Activated B cell treated with CpG ODN at 0.5 μM for 24 hours (primary cell): ENCODE results near the gene WNK2. TPM values are rescaled to one million over a fixed set of nuclear protein-coding genes. Genes with fewer than 3 reads are reported as not detected.

Source experiments
- ATAC-seq: fragments of 200-7000 bp; cut with Tn5 transposase; one replicate; pipeline ENCODE4 v1.10.0; 2021; ENCODE audit warnings: low read depth, mild to moderate bottlenecking, moderate library complexity
- CTCF ChIA-PET: fragments of 350-600 bp; sonication (Branson Sonifier 250); formaldehyde crosslinking; loops from one replicate; lab custom pipeline; 2021; ENCODE audit warnings: antibody characterized with exemption; lab: Charles Lee
- POLR2A ChIA-PET: fragments of 350-600 bp; sonication (Branson Sonifier 250); formaldehyde crosslinking; loops from one replicate; lab custom pipeline; 2021; ENCODE audit warnings: antibody characterized with exemption; lab: Charles Lee
- DNase-seq: peaks from one replicate; pipeline ENCODE4 v3.0.0; 2022
- H3K27ac Mint-ChIP-seq: one replicate; pipeline ENCODE4 v1.8.0; 2020; ENCODE audit warnings: mixed read lengths
- H3K27me3 Mint-ChIP-seq: one replicate; pipeline ENCODE4 v1.8.0; 2021; ENCODE audit warnings: mixed read lengths
- H3K36me3 Mint-ChIP-seq: one replicate; pipeline ENCODE4 v1.8.0; 2021; ENCODE audit warnings: low read depth, mixed read lengths
- H3K4me1 Mint-ChIP-seq: one replicate; pipeline ENCODE4 v1.8.0; 2021; ENCODE audit warnings: mixed read lengths
- H3K4me3 Mint-ChIP-seq: one replicate; pipeline ENCODE4 v1.8.0; 2020; ENCODE audit warnings: mild to moderate bottlenecking, mixed read lengths
- H3K9me3 Mint-ChIP-seq: one replicate; pipeline ENCODE4 v1.8.0; 2020; ENCODE audit warnings: mixed read lengths
- CTCF ChIP-seq: fragments of 200-600 bp; IDR thresholded peaks from one replicate; pipeline ENCODE4 v1.8.0; 2022; ENCODE audit warnings: antibody characterized with exemption, mild to moderate bottlenecking
- intact Hi-C: fragments of 100-400 bp; cut with micrococcal nuclease; formaldehyde crosslinking; loops from one replicate; pipeline ENCODE4 v1.15.1; 2024
- total RNA-seq: library from RNA; stranded (reverse); gene quantifications from 2 replicates; pipeline ENCODE4 v1.2.3, GENCODE V29; 2022

The WNK2 gene
- total RNA-seq, 1 donor from 2014 or later = 0.24 TPM

GRCh38 chr9:93164085-93164484, 19.9 kb upstream of the WNK2 start:
- Mint-ChIP-seq H3K27me3 (no peaks in the 10 kb centered on the region), H3K27ac (no peak overlapping the region), H3K4me1 (peaks cover 7% of the 10 kb centered on the region), H3K36me3 (no peaks in the 10 kb centered on the region), H3K9me3 (no peaks in the 10 kb centered on the region), H3K4me3 (no peak overlapping the region)
- POLR2A ChIA-PET = no interaction called here
- CTCF ChIA-PET = no interaction called here
- TF ChIP-seq CTCF = no peak
- intact Hi-C loops = loop anchor here (10.0 kb wide), 1 partner anchor 261 kb away; no protein-coding TSS in a partner anchor
- ATAC-seq = no peak
- no peak for DNase-seq

GRCh38 chr9:93166699-93167098, 17.2 kb upstream of the WNK2 start:
- intact Hi-C loops = loop anchor here (10.0 kb wide), 1 partner anchor 258 kb away; no protein-coding TSS in a partner anchor

GRCh38 chr9:93167185-93167584, 16.8 kb upstream of the WNK2 start:
- TF ChIP-seq CTCF = no peak
- Mint-ChIP-seq H3K9me3 (no peaks in the 10 kb centered on the region), H3K27me3 (no peaks in the 10 kb centered on the region), H3K27ac (no peak overlapping the region), H3K36me3 (no peaks in the 10 kb centered on the region), H3K4me1 (no peaks in the 10 kb centered on the region), H3K4me3 (no peak overlapping the region)
- ATAC-seq (no peak), DNase-seq (no peak)
- ChIA-PET POLR2A (no interaction called here), CTCF (no interaction called here)
- intact Hi-C loops = loop anchor here (10.0 kb wide), 1 partner anchor 258 kb away; no protein-coding TSS in a partner anchor

More at GRCh38 chr9:93166699-93167098, 17.2 kb upstream of the WNK2 start:
- ChIA-PET POLR2A (no interaction called here), CTCF (no interaction called here)
- Mint-ChIP-seq H3K27ac (no peak overlapping the region), H3K9me3 (no peaks in the 10 kb centered on the region), H3K4me1 (no peaks in the 10 kb centered on the region), H3K27me3 (no peaks in the 10 kb centered on the region), H3K36me3 (no peaks in the 10 kb centered on the region), H3K4me3 (no peak overlapping the region)
- DNase-seq = no peak
- TF ChIP-seq CTCF = no peak
- no peak for ATAC-seq

GRCh38 chr9:93167838-93168237, 16.1 kb upstream of the WNK2 start:
- Mint-ChIP-seq H3K4me3 (no peak overlapping the region), H3K27me3 (peaks cover 2% of the 10 kb centered on the region), H3K4me1 (no peaks in the 10 kb centered on the region), H3K27ac (no peak overlapping the region), H3K36me3 (no peaks in the 10 kb centered on the region), H3K9me3 (no peaks in the 10 kb centered on the region)
- CTCF ChIA-PET = no interaction called here
- DNase-seq = no peak
- POLR2A ChIA-PET = no interaction called here
- intact Hi-C loops = loop anchor here (10.0 kb wide), 1 partner anchor 257 kb away; no protein-coding TSS in a partner anchor
- no peak for TF ChIP-seq CTCF
- ATAC-seq = no peak

- POLR2A ChIA-PET = no interaction called here
- Mint-ChIP-seq H3K4me3 (no peak overlapping the region), H3K9me3 (no peaks in the 10 kb centered on the region), H3K27me3 (peaks cover 7% of the 10 kb centered on the region), H3K4me1 (no peaks in the 10 kb centered on the region), H3K36me3 (no peaks in the 10 kb centered on the region), H3K27ac (no peak overlapping the region)
- no peak for TF ChIP-seq CTCF
- CTCF ChIA-PET = no interaction called here
- intact Hi-C loops = loop anchor here (10.0 kb wide), 1 partner anchor 256 kb away; no protein-coding TSS in a partner anchor
- DNase-seq (no peak), ATAC-seq (no peak)
These were observed 15.4 kb upstream of the WNK2 start for GRCh38 chr9:93168581-93168980.
